ENCODE data around the gene TTC17. TPM values are rescaled to one million over a fixed set of nuclear protein-coding genes. Genes with fewer than 3 reads are reported as not detected.

TTC17 gene
- 60.3 TPM for total RNA-seq

- H3K9me3 ChIP-seq = no peaks in the 10 kb centered on the region
- DNase-seq (ENCODE audit: low spot score in 2 of 2) = peak; percentile 72 to 97
- intact Hi-C loops (cut with DNase I) = loop anchor here (2.0 kb wide), 1 partner anchor 46 kb away; no protein-coding TSS in a partner anchor
- H3K4me3 ChIP-seq = peak within 1 kb of the TSS; percentile 92 to 100
- H3K36me3 ChIP-seq = peaks cover 0 to 6% of the 10 kb centered on the region in 2 donors
- H3K4me1 ChIP-seq = peaks cover 6 to 13% of the 10 kb centered on the region in 2 donors
- H3K27ac ChIP-seq = peak within 1 kb of the TSS; percentile 92 to 94
- TF ChIP-seq CTCF (IDR thresholded peaks at IDR 0.05) = no peak
- no peaks in the 10 kb centered on the region for H3K27me3 ChIP-seq
Measured at GRCh38 chr11:43358801-43359421, at the start of gene TTC17. TTC17 (plus strand) TSS chr11:43358920; CDS start chr11:43358955, 35 bp downstream.

GRCh38 chr11:43311791-43312607 is 46.7 kb upstream of the TTC17 start, which contains the start of gene API5:
API5 (plus strand) TSS chr11:43311996; CDS start chr11:43312128, 132 bp downstream.
- Histone ChIP-seq H3K27ac (peak within 1 kb of the TSS; percentile 87 to 90), H3K9me3 (no peaks in the 10 kb centered on the region), H3K36me3 (no peaks in the 10 kb centered on the region), H3K4me1 (peaks cover 0 to 10% of the 10 kb centered on the region in 2 donors), H3K27me3 (no peaks in the 10 kb centered on the region), H3K4me3 (peak within 1 kb of the TSS; percentile 81 to 97)
- intact Hi-C loops (cut with DNase I) = loop anchor here (2.0 kb wide), 1 partner anchor 47 kb away; the partner anchor contains the start of gene TTC17
- peak; percentile 75 to 92 for DNase-seq (ENCODE audit: low spot score in 2 of 2)
- peak; percentile 52 to 85 (median 75) for TF ChIP-seq CTCF (IDR thresholded peaks at IDR 0.05)

GRCh38 chr11:43315966-43316365 is 42.8 kb upstream of the TTC17 start:
- Histone ChIP-seq H3K4me1 (peaks cover 0 to 10% of the 10 kb centered on the region in 2 donors), H3K9me3 (no peaks in the 10 kb centered on the region), H3K27ac (no peak overlapping the region), H3K27me3 (no peaks in the 10 kb centered on the region), H3K4me3 (no peak overlapping the region), H3K36me3 (peaks cover 11 to 27% of the 10 kb centered on the region in 2 donors)
- DNase-seq (ENCODE audit: low spot score in 2 of 2) = no peak
- TF ChIP-seq CTCF (IDR thresholded peaks at IDR 0.05) = no peak
- intact Hi-C loops (cut with DNase I) = no loop called here

GRCh38 chr11:43316451-43316850 is 42.3 kb upstream of the TTC17 start:
- Histone ChIP-seq H3K4me3 (no peak overlapping the region), H3K9me3 (no peaks in the 10 kb centered on the region), H3K4me1 (peaks cover 0 to 10% of the 10 kb centered on the region in 2 donors), H3K27me3 (no peaks in the 10 kb centered on the region), H3K36me3 (peaks cover 16 to 32% of the 10 kb centered on the region in 2 donors), H3K27ac (no peak overlapping the region)
- intact Hi-C loops (cut with DNase I) = no loop called here
- no peak for DNase-seq (ENCODE audit: low spot score in 2 of 2)
- no peak for TF ChIP-seq CTCF (IDR thresholded peaks at IDR 0.05)

- H3K27ac ChIP-seq = no peak overlapping the region
- H3K4me1 ChIP-seq = no peaks in the 10 kb centered on the region
- no peaks in the 10 kb centered on the region for H3K9me3 ChIP-seq
- no peak overlapping the region for H3K4me3 ChIP-seq
- DNase-seq (ENCODE audit: low spot score in 2 of 2) = no peak
- H3K36me3 ChIP-seq = peaks cover 84 to 95% of the 10 kb centered on the region in 2 donors
- intact Hi-C loops (cut with DNase I) = no loop called here
- no peak for TF ChIP-seq CTCF (IDR thresholded peaks at IDR 0.05)
- no peaks in the 10 kb centered on the region for H3K27me3 ChIP-seq
Measured at GRCh38 chr11:43327987-43328386, 30.7 kb upstream of the TTC17 start.
